Muscle of arm (tissue), 12 donors: ENCODE data around the gene ACTR10. TPM values are rescaled to one million over a fixed set of nuclear protein-coding genes. Genes with fewer than 3 reads are reported as not detected.
"Not testable (repeated sequence)": the region's sequence is repeated elsewhere in the genome, so short reads cannot be mapped to it uniquely, and the experiment has no call there.

Experiments used
- DNase-seq: peaks from one replicate; pipeline ENCODE4 v3.0.0-alpha.2; 2013
- polyA plus RNA-seq, 12 donors: library from polyadenylated mRNA; unstranded; fragments of 120-200 nt; gene quantifications; one replicate each; pipeline ENCODE4 v1.2.1, GENCODE V29; 2013; ENCODE audit not compliant: insufficient read length in 12 of 12

ACTR10 gene
- polyA plus RNA-seq, 12 donors = 46.7 to 90.3 (median 79.6) TPM; not detected in 1

GRCh38 chr14:58200846-58201245 lies 897 bp downstream of the ACTR10 start:
- no peak for DNase-seq

DNA sequence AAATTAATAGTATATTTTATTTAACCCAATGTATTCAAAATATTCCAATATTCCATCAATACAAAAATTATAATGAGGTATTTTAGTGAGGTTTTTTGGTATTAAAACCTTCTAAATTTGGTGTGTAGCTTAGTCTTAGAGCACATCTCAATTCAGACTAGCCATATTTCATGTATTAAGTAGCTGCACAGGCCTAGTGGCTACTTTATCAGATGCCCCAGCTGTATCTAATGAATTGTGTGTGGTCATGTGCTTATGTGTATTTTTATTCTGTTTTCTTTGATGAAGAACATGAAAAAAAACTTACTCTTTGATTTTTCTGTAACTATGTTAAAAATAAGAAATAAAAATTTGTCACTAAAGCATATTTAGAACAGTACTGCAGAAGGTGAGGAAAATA lies 13.2 kb downstream of the ACTR10 start:
- DNase-seq = no peak

DNA sequence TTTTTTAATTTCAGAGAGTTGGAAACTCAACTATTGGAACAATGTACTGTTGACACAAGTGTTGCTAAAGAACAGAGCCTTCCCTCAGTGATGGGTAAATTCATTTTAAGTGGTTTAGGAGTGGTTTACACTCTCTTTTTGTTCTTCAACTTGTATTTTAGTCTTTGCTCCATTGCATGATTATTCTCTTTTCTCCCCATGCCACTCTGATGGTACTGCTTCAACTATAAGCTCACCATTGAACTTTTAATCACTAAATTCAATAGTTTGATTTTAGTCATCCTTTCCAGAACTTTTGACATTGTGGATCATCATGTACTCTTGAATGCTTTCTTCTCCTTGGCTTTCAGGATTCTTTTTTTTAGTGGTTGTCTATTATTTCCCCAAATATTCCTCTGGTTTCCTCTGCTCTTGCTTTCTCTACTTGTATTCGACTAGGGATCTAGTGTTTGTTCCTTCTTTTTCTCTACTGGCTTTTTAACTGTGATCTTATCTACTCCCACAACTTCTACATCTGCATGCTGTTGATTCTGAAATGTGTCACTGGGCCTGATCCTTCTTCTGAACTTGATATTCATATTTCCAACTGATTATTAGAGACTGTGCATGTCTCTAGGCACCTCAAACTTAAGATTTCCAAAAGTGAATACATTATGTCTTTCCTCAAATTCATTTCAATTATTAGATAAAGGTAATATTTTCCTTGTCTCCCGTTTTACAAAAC lies 15.4 kb downstream of the ACTR10 start:
- DNase-seq = no peak

DNA sequence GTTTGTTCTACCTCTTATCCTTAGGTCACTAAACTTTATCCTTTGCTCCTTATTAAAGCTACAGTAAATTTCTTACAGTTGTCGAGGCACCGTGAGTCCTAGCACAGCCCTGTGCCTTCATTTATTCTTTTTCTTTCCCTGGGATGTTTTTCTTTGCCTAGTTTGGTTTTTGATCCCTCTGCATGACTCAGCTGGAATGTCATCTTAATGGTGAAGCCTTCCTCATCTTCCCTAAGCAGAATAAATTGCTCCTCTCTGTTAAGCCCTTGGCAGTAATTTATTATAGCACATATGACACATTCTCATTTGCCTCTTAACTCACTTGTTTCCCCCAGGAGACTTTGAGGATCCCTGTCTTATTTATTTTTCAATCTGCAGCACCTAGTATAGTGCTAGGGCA lies 16.6 kb downstream of the ACTR10 start:
- no peak for DNase-seq

- no peak for DNase-seq
Observed at GRCh38 chr14:58227096-58227819, 27.3 kb downstream of the ACTR10 start.

DNA sequence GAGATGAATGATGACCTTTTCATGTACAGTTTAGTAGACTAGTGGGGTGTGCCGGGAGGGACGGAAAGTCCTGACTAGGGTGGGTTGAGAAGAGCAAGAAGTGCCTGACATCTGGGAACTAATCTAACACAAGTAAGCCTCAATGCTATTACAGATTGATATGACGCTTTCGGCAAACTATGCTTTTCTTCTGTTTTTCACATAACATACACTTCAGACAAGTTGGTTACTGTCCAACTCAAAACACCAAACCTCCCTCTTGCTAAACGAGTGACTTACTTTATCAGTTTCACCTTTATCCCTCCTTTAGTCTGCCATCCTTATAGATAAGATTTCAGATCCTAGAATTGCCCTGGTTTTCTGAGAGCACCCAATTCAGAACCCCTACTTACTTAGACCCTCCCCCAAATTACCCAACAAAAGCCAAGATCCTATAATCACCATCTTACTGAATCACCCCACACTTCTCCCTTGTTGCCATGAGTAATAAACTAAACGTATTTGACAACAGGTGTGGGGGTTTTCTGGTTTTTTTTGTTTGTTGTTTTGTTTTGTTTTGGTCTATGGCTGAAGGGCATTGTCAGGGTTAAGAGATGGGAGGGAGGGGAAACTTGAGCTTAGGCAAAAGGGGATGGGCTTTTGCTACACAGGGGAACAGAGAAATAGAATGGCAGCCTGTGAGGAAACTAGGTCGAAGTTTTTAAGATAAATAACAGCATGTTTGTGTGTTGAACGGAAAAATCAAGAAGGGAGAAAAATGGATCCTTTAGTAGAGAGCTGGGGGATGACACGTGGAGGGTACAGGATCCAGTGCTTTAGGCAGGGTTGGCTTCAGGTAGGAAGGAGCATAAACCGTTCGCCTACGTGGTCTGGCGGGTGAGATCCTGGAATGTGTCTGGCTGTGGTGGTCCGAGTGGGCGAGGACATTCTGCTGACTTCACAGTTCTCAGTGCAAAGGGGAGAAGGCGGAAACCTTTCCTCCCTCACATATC lies 38.6 kb downstream of the ACTR10 start:
- peak; percentile 63 for DNase-seq

- peak; percentile 85 for DNase-seq
Observed at GRCh38 chr14:58239244-58240195, 39.6 kb downstream of the ACTR10 start.

GRCh38 chr14:58243790-58244555 lies 44.0 kb downstream of the ACTR10 start:
- peak; percentile 33 for DNase-seq

- peak; percentile 98 for DNase-seq
Observed at GRCh38 chr14:58244556-58245387, 44.8 kb downstream of the ACTR10 start, which contains the start of gene PSMA3. Gene PSMA3 (plus strand): TSS chr14:58244843. CDS start chr14:58244921, 78 bp downstream.

DNA sequence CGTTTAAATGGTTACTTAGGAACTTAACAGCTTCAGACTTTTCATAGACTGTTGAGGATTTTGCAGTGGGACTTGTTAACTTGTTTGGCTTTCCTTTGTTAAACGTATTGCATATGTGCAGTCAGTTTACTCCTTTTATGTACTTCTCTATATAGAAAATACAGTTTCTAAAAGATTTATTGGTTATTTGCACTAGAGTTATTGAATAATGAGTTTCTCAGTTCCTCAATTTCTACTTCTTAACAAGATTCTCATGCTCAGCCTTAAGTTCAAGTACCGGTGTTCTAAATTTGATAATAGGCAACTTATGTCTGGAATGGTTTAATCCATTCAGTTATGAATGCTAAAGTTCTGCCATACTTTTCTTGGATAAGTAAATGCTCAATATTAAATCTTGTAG lies 45.6 kb downstream of the ACTR10 start:
- no peak for DNase-seq

- no peak for DNase-seq
Observed at GRCh38 chr14:58249611-58250010, 49.7 kb downstream of the ACTR10 start.

DNA sequence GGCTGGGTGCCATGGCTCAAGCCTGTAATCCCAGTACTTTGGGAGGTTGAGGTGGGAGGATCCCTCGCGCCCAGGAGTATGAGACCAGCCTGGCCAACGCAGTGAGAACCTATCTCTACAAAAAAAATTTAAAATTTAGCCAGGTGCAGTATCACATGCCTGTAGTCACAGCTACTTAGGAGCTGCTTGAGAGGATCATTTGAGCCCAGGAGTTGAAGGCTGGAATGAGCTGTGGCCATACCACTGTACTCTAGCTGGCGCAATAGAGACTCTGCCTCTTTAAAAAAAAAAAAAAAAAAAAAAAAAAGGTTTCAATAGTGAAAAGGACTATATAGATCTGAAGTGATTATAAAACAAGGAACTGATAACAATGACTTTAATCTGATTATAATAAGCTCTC lies 58.2 kb downstream of the ACTR10 start:
- DNase-seq = no peak

DNA sequence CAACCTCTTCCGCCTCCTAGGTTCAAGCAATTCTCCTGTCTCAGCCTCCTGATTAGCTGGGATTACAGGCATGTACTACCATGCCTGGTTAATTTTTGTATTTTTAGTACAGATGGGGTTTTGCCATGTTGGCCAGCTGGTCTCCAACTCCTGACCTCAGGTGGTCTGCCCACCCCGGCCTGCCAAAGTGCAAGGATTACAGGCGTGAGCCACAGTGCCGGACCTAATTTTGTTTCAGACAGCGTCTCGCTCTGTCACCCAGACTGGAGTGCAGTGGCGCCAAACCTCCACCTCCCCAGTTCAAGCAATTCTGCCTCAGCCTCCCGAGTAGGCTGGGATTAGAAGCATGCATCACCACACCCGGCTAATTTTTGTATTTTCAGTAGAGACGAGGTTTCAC lies 62.1 kb downstream of the ACTR10 start:
- DNase-seq = not testable (repeated sequence)

GRCh38 chr14:58265401-58265800 lies 65.5 kb downstream of the ACTR10 start:
- no peak for DNase-seq

- no peak for DNase-seq
Observed at GRCh38 chr14:58270628-58271027, 70.7 kb downstream of the ACTR10 start.

GRCh38 chr14:58272588-58273372 lies 72.8 kb downstream of the ACTR10 start:
- no peak for DNase-seq

- no peak for DNase-seq
Observed at GRCh38 chr14:58274881-58275280, 74.9 kb downstream of the ACTR10 start.

- DNase-seq = no peak
Observed at GRCh38 chr14:58275527-58276190, 75.7 kb downstream of the ACTR10 start.
